ENCODE results near the gene SNCB. TPM values are rescaled to one million over a fixed set of nuclear protein-coding genes. Genes with fewer than 3 reads are reported as not detected.

Gene SNCB
- total RNA-seq, 2 experiments from 2014 or later, result 0.46 to 0.55 TPM

GRCh38 chr5:176642675-176643490 lies 12.5 kb upstream of the SNCB start:
- ChIA-PET CTCF (no interaction called here), POLR2A (interaction anchor here (0.5 to 0.6 kb wide), 2 partner anchors 89 to 101 kb away, joined by 3 read pairs; no protein-coding TSS in a partner anchor)
- Mint-ChIP-seq H3K27ac (no peak overlapping the region), H3K4me1 (peaks cover 11% of the 10 kb centered on the region), H3K9me3 (ENCODE audit: low read depth) (no peaks in the 10 kb centered on the region), H3K27me3 (no peaks in the 10 kb centered on the region), H3K36me3 (ENCODE audit: low read depth) (no peaks in the 10 kb centered on the region), H3K4me3 (no peak overlapping the region)
- no peak for DNase-seq
- intact Hi-C loops (cut with DNase I, micrococcal nuclease), result no loop called here
- ATAC-seq, result no peak

- no peak overlapping the region for H3K27ac Mint-ChIP-seq
- no peaks in the 10 kb centered on the region for H3K9me3 Mint-ChIP-seq (ENCODE audit: low read depth)
- intact Hi-C loops (cut with DNase I, micrococcal nuclease), result no loop called here
- H3K4me3 Mint-ChIP-seq, result no peak overlapping the region
- ATAC-seq (no peak), DNase-seq (no peak)
- POLR2A ChIA-PET, result no interaction called here
- peaks cover 4% of the 10 kb centered on the region for H3K27me3 Mint-ChIP-seq
- H3K36me3 Mint-ChIP-seq (ENCODE audit: low read depth), result no peaks in the 10 kb centered on the region
- H3K4me1 Mint-ChIP-seq, result no peaks in the 10 kb centered on the region
- CTCF ChIA-PET, result no interaction called here
Measured at GRCh38 chr5:176640616-176641015, 10.3 kb upstream of the SNCB start.

- Mint-ChIP-seq H3K36me3 (ENCODE audit: low read depth) (no peaks in the 10 kb centered on the region), H3K9me3 (ENCODE audit: low read depth) (no peaks in the 10 kb centered on the region), H3K27me3 (peaks cover 10% of the 10 kb centered on the region), H3K4me1 (no peaks in the 10 kb centered on the region), H3K27ac (no peak overlapping the region), H3K4me3 (no peak overlapping the region)
- CTCF ChIA-PET, result no interaction called here
- POLR2A ChIA-PET, result no interaction called here
- intact Hi-C loops (cut with DNase I, micrococcal nuclease), result no loop called here
- ATAC-seq (no peak), DNase-seq (no peak)
Measured at GRCh38 chr5:176639981-176640380, 9.6 kb upstream of the SNCB start.

- intact Hi-C loops (cut with DNase I, micrococcal nuclease), result no loop called here
- no peak for ATAC-seq
- Mint-ChIP-seq H3K36me3 (ENCODE audit: low read depth) (no peaks in the 10 kb centered on the region), H3K9me3 (ENCODE audit: low read depth) (no peaks in the 10 kb centered on the region), H3K27me3 (peaks cover 14% of the 10 kb centered on the region), H3K4me3 (no peak overlapping the region), H3K4me1 (no peaks in the 10 kb centered on the region), H3K27ac (no peak overlapping the region)
- CTCF ChIA-PET, result no interaction called here
- POLR2A ChIA-PET, result no interaction called here
- no peak for DNase-seq
Measured at GRCh38 chr5:176639208-176639607, 8.9 kb upstream of the SNCB start.

GRCh38 chr5:176638437-176638836 lies 8.1 kb upstream of the SNCB start:
- H3K4me1 Mint-ChIP-seq, result peaks cover 2% of the 10 kb centered on the region
- peaks cover 22% of the 10 kb centered on the region for H3K27me3 Mint-ChIP-seq
- H3K4me3 Mint-ChIP-seq, result no peak overlapping the region
- H3K27ac Mint-ChIP-seq, result no peak overlapping the region
- DNase-seq, result no peak
- H3K36me3 Mint-ChIP-seq (ENCODE audit: low read depth), result no peaks in the 10 kb centered on the region
- intact Hi-C loops (cut with DNase I, micrococcal nuclease), result no loop called here
- POLR2A ChIA-PET, result no interaction called here
- H3K9me3 Mint-ChIP-seq (ENCODE audit: low read depth), result no peaks in the 10 kb centered on the region
- ATAC-seq, result no peak
- CTCF ChIA-PET, result interaction anchor here (0.7 kb wide), 1 partner anchor 91 kb away, joined by 3 read pairs; no protein-coding TSS in a partner anchor

GRCh38 chr5:176637556-176637955 lies 7.2 kb upstream of the SNCB start:
- Mint-ChIP-seq H3K36me3 (ENCODE audit: low read depth) (no peaks in the 10 kb centered on the region), H3K4me3 (no peak overlapping the region), H3K4me1 (peaks cover 2% of the 10 kb centered on the region), H3K27ac (no peak overlapping the region), H3K27me3 (peaks cover 26% of the 10 kb centered on the region), H3K9me3 (ENCODE audit: low read depth) (no peaks in the 10 kb centered on the region)
- intact Hi-C loops (cut with DNase I, micrococcal nuclease), result no loop called here
- ATAC-seq (no peak), DNase-seq (no peak)
- CTCF ChIA-PET, result no interaction called here
- POLR2A ChIA-PET, result no interaction called here

GRCh38 chr5:176636426-176636825 lies 6.1 kb upstream of the SNCB start:
- Mint-ChIP-seq H3K4me3 (no peak overlapping the region), H3K27me3 (peaks cover 36% of the 10 kb centered on the region), H3K36me3 (ENCODE audit: low read depth) (no peaks in the 10 kb centered on the region), H3K27ac (no peak overlapping the region), H3K9me3 (ENCODE audit: low read depth) (no peaks in the 10 kb centered on the region), H3K4me1 (peaks cover 2% of the 10 kb centered on the region)
- DNase-seq (no peak), ATAC-seq (no peak)
- ChIA-PET CTCF (no interaction called here), POLR2A (no interaction called here)
- intact Hi-C loops (cut with DNase I, micrococcal nuclease), result no loop called here

- no peaks in the 10 kb centered on the region for H3K9me3 Mint-ChIP-seq (ENCODE audit: low read depth)
- peaks cover 9% of the 10 kb centered on the region for H3K4me1 Mint-ChIP-seq
- ChIA-PET CTCF (interaction anchor here (0.7 kb wide), 1 partner anchor 24 kb away, joined by 3 read pairs; no protein-coding TSS in a partner anchor), POLR2A (no interaction called here)
- H3K36me3 Mint-ChIP-seq (ENCODE audit: low read depth), result no peaks in the 10 kb centered on the region
- intact Hi-C loops (cut with DNase I, micrococcal nuclease), result no loop called here
- DNase-seq, result no peak
- H3K27me3 Mint-ChIP-seq, result peaks cover 49% of the 10 kb centered on the region
- H3K27ac Mint-ChIP-seq, result no peak overlapping the region
- no peak for ATAC-seq
- H3K4me3 Mint-ChIP-seq, result no peak overlapping the region
Measured at GRCh38 chr5:176633598-176633997, 3.3 kb upstream of the SNCB start.

GRCh38 chr5:176632745-176633144 lies 2.4 kb upstream of the SNCB start:
- intact Hi-C loops (cut with DNase I, micrococcal nuclease), result no loop called here
- ChIA-PET POLR2A (no interaction called here), CTCF (no interaction called here)
- H3K4me3 Mint-ChIP-seq, result no peak overlapping the region
- H3K9me3 Mint-ChIP-seq (ENCODE audit: low read depth), result no peaks in the 10 kb centered on the region
- peaks cover 9% of the 10 kb centered on the region for H3K4me1 Mint-ChIP-seq
- no peaks in the 10 kb centered on the region for H3K36me3 Mint-ChIP-seq (ENCODE audit: low read depth)
- DNase-seq (no peak), ATAC-seq (no peak)
- H3K27me3 Mint-ChIP-seq, result peaks cover 50% of the 10 kb centered on the region
- H3K27ac Mint-ChIP-seq, result no peak overlapping the region

GRCh38 chr5:176631383-176632200 lies 1.3 kb upstream of the SNCB start:
- Mint-ChIP-seq H3K4me1 (peaks cover 9% of the 10 kb centered on the region), H3K36me3 (ENCODE audit: low read depth) (no peaks in the 10 kb centered on the region), H3K9me3 (ENCODE audit: low read depth) (no peaks in the 10 kb centered on the region), H3K4me3 (no peak overlapping the region), H3K27ac (no peak overlapping the region), H3K27me3 (peaks cover 53% of the 10 kb centered on the region)
- ChIA-PET POLR2A (no interaction called here), CTCF (interaction anchor here (0.6 to 2.1 kb wide), 3 partner anchors 13 to 94 kb away, joined by 3 to 9 read pairs (median 3); no protein-coding TSS in a partner anchor)
- ATAC-seq (no peak), DNase-seq (no peak)
- intact Hi-C loops (cut with DNase I, micrococcal nuclease), result no loop called here

GRCh38 chr5:176630681-176631222 lies 418 bp upstream of the SNCB start:
- H3K27me3 Mint-ChIP-seq, result peaks cover 58% of the 10 kb centered on the region
- H3K9me3 Mint-ChIP-seq (ENCODE audit: low read depth), result no peaks in the 10 kb centered on the region
- POLR2A ChIA-PET, result no interaction called here
- intact Hi-C loops (cut with DNase I, micrococcal nuclease), result loop anchor here in 1 of 2 experiments (1.0 kb wide), 2 partner anchors 11 to 17 kb away; partner anchors contain the start of gene TSPAN17
- ATAC-seq (no peak), DNase-seq (no peak)
- no peaks in the 10 kb centered on the region for H3K36me3 Mint-ChIP-seq (ENCODE audit: low read depth)
- CTCF ChIA-PET, result interaction anchor here (0.7 to 2.1 kb wide), 7 partner anchors 12 to 453 kb away, joined by 3 to 9 read pairs (median 3); partner anchors contain the start of gene TSPAN17
- H3K27ac Mint-ChIP-seq, result no peak overlapping the region
- peak overlapping the region; percentile 13 for H3K4me3 Mint-ChIP-seq
- H3K4me1 Mint-ChIP-seq, result peaks cover 9% of the 10 kb centered on the region

All from activated CD4-positive, alpha-beta T cell treated with anti-CD3 and anti-CD28 coated beads for 36 hours (primary cell).